B cell (primary cell): ENCODE measurements around the gene RPTOR. TPM values are rescaled to one million over a fixed set of nuclear protein-coding genes. Genes with fewer than 3 reads are reported as not detected.

Experiments used
- ATAC-seq: fragments of 200-7000 bp; cut with Tn5 transposase; one replicate; pipeline ENCODE4 v1.10.0; 2021; ENCODE audit warnings: low read depth, mild to moderate bottlenecking, moderate number of reproducible peaks, moderate library complexity
- CTCF ChIA-PET: fragments of 350-600 bp; sonication (Branson Sonifier 250); formaldehyde crosslinking; loops from one replicate; lab custom pipeline; 2021; ENCODE audit warnings: antibody characterized with exemption, inconsistent platforms; lab: Charles Lee
- POLR2A ChIA-PET: fragments of 350-600 bp; sonication (Branson Sonifier 250); formaldehyde crosslinking; loops from one replicate; lab custom pipeline; 2021; ENCODE audit warnings: antibody characterized with exemption; lab: Charles Lee
- DNase-seq: peaks from one replicate; pipeline ENCODE4 v3.0.0; 2013
- H2AFZ ChIP-seq: 2 replicates; pipeline ENCODE4 v1.6.1; 2012; ENCODE audit warnings: mild to moderate bottlenecking, low read depth, low read length; ENCODE audit not compliant: insufficient read depth, poor library complexity, severe bottlenecking
- H3K27ac ChIP-seq, 2 donors: 1 replicate in 1 of 2; 2 replicates in 1 of 2; pipeline ENCODE4 v1.5.1; 2012 to 2013; ENCODE audit warnings: low read length in 2 of 2, mild to moderate bottlenecking in 2 of 2, moderate library complexity in 1 of 2
- H3K27me3 ChIP-seq, 4 experiments: fragments of 200-600 bp in 1 of 4; sonication (generic) in 1 of 4; replicated peaks in 1 of 4; 1 replicate in 2 of 4; 2 replicates in 2 of 4; pipeline versions ENCODE4 v1.6.1 to v1.7.0; 2013 to 2016; ENCODE audit warnings: low read length in 3 of 4, mild to moderate bottlenecking in 2 of 4, mixed read lengths in 1 of 4, moderate library complexity in 1 of 4; ENCODE audit not compliant: insufficient read depth in 4 of 4, control insufficient read depth in 3 of 4; ENCODE audit errors: control extremely low read depth in 1 of 4
- H3K36me3 ChIP-seq, 2 experiments: replicated peaks in 1 of 2; 1 replicate in 1 of 2; 2 replicates in 1 of 2; pipeline versions ENCODE4 v1.6.1 to v1.7.1; 2013; ENCODE audit warnings: low read length in 1 of 2; ENCODE audit not compliant: insufficient read depth in 2 of 2, control insufficient read depth in 1 of 2; ENCODE audit errors: control extremely low read depth in 1 of 2, extremely low read depth in 1 of 2
- H3K4me1 ChIP-seq, 2 donors: fragments of 200-600 bp in 1 of 2; sonication (generic) in 1 of 2; 1 replicate in 1 of 2; 2 replicates in 1 of 2; pipeline versions ENCODE4 v1.5.1 to v1.6.1; 2013 to 2017; ENCODE audit warnings: low read length in 2 of 2; ENCODE audit not compliant: control insufficient read depth in 2 of 2, insufficient read depth in 2 of 2
- H3K4me2 ChIP-seq: replicated peaks from 2 replicates; pipeline ENCODE3; 2012; ENCODE audit warnings: mild to moderate bottlenecking, low read depth, low read length; ENCODE audit not compliant: poor library complexity, severe bottlenecking
- H3K4me3 ChIP-seq, 5 experiments: fragments of 200-600 bp in 1 of 5; sonication (generic) in 1 of 5; 1 replicate in 3 of 5; 2 replicates in 2 of 5; pipeline versions ENCODE4 v1.5.1 to v1.7.0; 2011 to 2016; ENCODE audit warnings: low read length in 4 of 5, mild to moderate bottlenecking in 4 of 5, low read depth in 2 of 5, control low read depth in 1 of 5, moderate library complexity in 1 of 5; ENCODE audit not compliant: insufficient read depth in 1 of 5; ENCODE audit errors: control extremely low read depth in 1 of 5, extremely low read depth in 1 of 5
- H3K79me2 ChIP-seq: fragments of 200-600 bp; sonication (generic); one replicate; pipeline ENCODE4 v1.6.0; 2016; ENCODE audit warnings: low read length; ENCODE audit not compliant: control insufficient read depth, insufficient read depth
- H3K9ac ChIP-seq: fragments of 200-600 bp; sonication (generic); 2 replicates; pipeline ENCODE4 v1.6.1; 2017; ENCODE audit warnings: mild to moderate bottlenecking, low read length, moderate library complexity
- H3K9me3 ChIP-seq, 3 donors: one replicate each; pipeline versions ENCODE4 v1.6.1 to v1.7.1; 2013; ENCODE audit warnings: low read length in 2 of 3; ENCODE audit not compliant: control insufficient read depth in 2 of 3, insufficient read depth in 1 of 3; ENCODE audit errors: control extremely low read depth in 1 of 3
- H4K20me1 ChIP-seq: 2 replicates; pipeline ENCODE4 v1.6.0; 2012; ENCODE audit warnings: mild to moderate bottlenecking, low read length; ENCODE audit not compliant: insufficient read depth, control insufficient read depth, poor library complexity, severe bottlenecking
- H3K27ac Mint-ChIP-seq: one replicate; pipeline ENCODE4 v1.8.0; 2021; ENCODE audit warnings: mixed read lengths
- H3K27me3 Mint-ChIP-seq: one replicate; pipeline ENCODE4 v1.8.0; 2021; ENCODE audit warnings: mixed read lengths
- H3K4me1 Mint-ChIP-seq: one replicate; pipeline ENCODE4 v1.8.0; 2021; ENCODE audit warnings: mixed read lengths
- H3K4me3 Mint-ChIP-seq: one replicate; pipeline ENCODE4 v1.8.0; 2021; ENCODE audit warnings: mixed read lengths
- H3K9me3 Mint-ChIP-seq: one replicate; pipeline ENCODE4 v1.8.0; 2022; ENCODE audit warnings: mixed read lengths; ENCODE audit not compliant: insufficient read depth
- CTCF ChIP-seq: fragments of 200-600 bp; IDR thresholded peaks from one replicate; pipeline ENCODE4 v1.8.0; 2022; ENCODE audit warnings: antibody characterized with exemption, mild to moderate bottlenecking
- EZH2 ChIP-seq: IDR thresholded peaks from 2 replicates; pipeline ENCODE4 v1.6.1; 2012; ENCODE audit warnings: borderline replicate concordance, low read depth, mild to moderate bottlenecking, moderate library complexity, low read length; ENCODE audit not compliant: insufficient read depth, poor library complexity, severe bottlenecking
- WGBS: methylation state at CpG from one replicate; pipeline ENCODE4 v1.1.5; 2013; ENCODE audit warnings: missing lambda C conversion rate; ENCODE audit not compliant: insufficient coverage; 5-methylcytosine and 5-hydroxymethylcytosine counted together
- intact Hi-C: fragments of 100-400 bp; cut with micrococcal nuclease; formaldehyde crosslinking; loops from one replicate; pipeline ENCODE4 v1.10.0; 2022
- polyA plus RNA-seq: library from polyadenylated mRNA; depleted of rRNA; stranded (reverse); fragments of >200 nt; gene quantifications from 2 replicates; pipeline ENCODE4 v1.2.3, GENCODE V29; 2012
- total RNA-seq, 2 donors: library from RNA; stranded (reverse); fragments of 120-200 nt in 1 of 2; gene quantifications; 1 replicate in 1 of 2; 2 replicates in 1 of 2; pipeline versions ENCODE4 v1.2.3 to v1.2.4, GENCODE V29; 2013 to 2022

The RPTOR gene
- total and polyA plus RNA-seq, 2 donors (not counting 1 experiment from before 2014, with no cell fraction given) = 13.4 to 58.8 TPM

DNA sequence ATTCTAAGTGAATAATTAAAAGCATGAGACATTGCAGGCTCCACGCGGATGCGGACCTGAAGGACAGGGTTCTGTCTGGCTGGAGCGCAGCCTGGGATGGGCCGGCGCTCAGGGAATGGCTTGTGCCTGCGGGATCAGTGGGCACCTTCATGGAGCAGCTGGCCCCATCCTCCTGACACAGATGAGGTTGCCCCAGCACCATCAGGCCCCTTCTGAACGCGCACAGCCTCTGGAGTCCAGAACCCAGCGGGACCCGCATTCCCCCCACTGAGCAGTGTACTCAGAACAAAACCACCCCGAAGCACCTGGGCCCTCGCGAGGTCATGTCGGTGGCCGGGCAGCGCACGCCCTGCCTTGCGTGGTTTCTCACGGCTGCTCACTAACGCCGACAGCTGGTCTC is 376.5 kb downstream of the RPTOR start:
- CTCF ChIA-PET = interaction anchor here (1.6 kb wide), 1 partner anchor 9 kb away, joined by 4 read pairs; no protein-coding TSS in a partner anchor
- ATAC-seq (no peak), DNase-seq (no peak)
- Mint-ChIP-seq H3K27me3 (no peaks in the 10 kb centered on the region), H3K4me3 (no peak overlapping the region), H3K9me3 (no peaks in the 10 kb centered on the region), H3K27ac (no peak overlapping the region), H3K4me1 (peaks cover 7% of the 10 kb centered on the region)
- no peak overlapping the region for H2AFZ ChIP-seq
- 86% methylated on average over 18 of the region's 22 CpGs for WGBS
- POLR2A ChIA-PET = interaction anchor here (0.6 kb wide), 1 partner anchor 49 kb away, joined by 3 read pairs; no protein-coding TSS in a partner anchor
- no peak overlapping the region for H3K9ac ChIP-seq
- H4K20me1 ChIP-seq = no peaks in the 10 kb centered on the region
- peaks cover 24% of the 10 kb centered on the region for H3K79me2 ChIP-seq
- no peaks in the 10 kb centered on the region for H3K27me3 ChIP-seq
- H3K4me2 ChIP-seq = no peak overlapping the region
- no peak for TF ChIP-seq EZH2
- no peak for TF ChIP-seq CTCF
- H3K27ac ChIP-seq = no peak overlapping the region
- no peak overlapping the region for H3K4me3 ChIP-seq
- H3K36me3 ChIP-seq = peaks cover 0 to 40% of the 10 kb centered on the region in 2 experiments
- intact Hi-C loops = no loop called here
- H3K9me3 ChIP-seq = no peaks in the 10 kb centered on the region
- peaks cover 29 to 31% of the 10 kb centered on the region in 2 donors for H3K4me1 ChIP-seq

- Histone ChIP-seq H3K4me2 (no peak overlapping the region), H4K20me1 (no peaks in the 10 kb centered on the region), H3K4me3 (no peak overlapping the region), H3K27me3 (no peaks in the 10 kb centered on the region), H2AFZ (no peak overlapping the region), H3K4me1 (peaks cover 29 to 30% of the 10 kb centered on the region in 2 donors), H3K79me2 (peaks cover 17% of the 10 kb centered on the region), H3K9me3 (no peaks in the 10 kb centered on the region), H3K9ac (no peak overlapping the region), H3K27ac (no peak overlapping the region), H3K36me3 (peaks cover 0 to 45% of the 10 kb centered on the region in 2 experiments)
- CTCF ChIA-PET = no interaction called here
- intact Hi-C loops = no loop called here
- DNase-seq (no peak), ATAC-seq (no peak)
- POLR2A ChIA-PET = no interaction called here
- Mint-ChIP-seq H3K27me3 (no peaks in the 10 kb centered on the region), H3K9me3 (no peaks in the 10 kb centered on the region), H3K27ac (no peak overlapping the region), H3K4me3 (no peak overlapping the region), H3K4me1 (peaks cover 7% of the 10 kb centered on the region)
- WGBS = 96% methylated on average over 28 of the region's 28 CpGs
- TF ChIP-seq CTCF = no peak
- no peak for TF ChIP-seq EZH2
These were observed 377.3 kb downstream of the RPTOR start for GRCh38 chr17:80921741-80922579.
